Iris pigment epithelial cell (primary cell): ENCODE results near the gene USP31.
"Not testable (repeated sequence)": the region's sequence is repeated elsewhere in the genome, so short reads cannot be mapped to it uniquely, and the experiment has no call there.

Source experiments
- DNase-seq: peaks from one replicate; pipeline ENCODE4 v3.0.0-alpha.2; 2011; ENCODE audit warnings: low read depth

USP31 gene

GRCh38 chr16:23158114-23158513, 8.9 kb upstream of the USP31 start:
- no peak for DNase-seq

DNA sequence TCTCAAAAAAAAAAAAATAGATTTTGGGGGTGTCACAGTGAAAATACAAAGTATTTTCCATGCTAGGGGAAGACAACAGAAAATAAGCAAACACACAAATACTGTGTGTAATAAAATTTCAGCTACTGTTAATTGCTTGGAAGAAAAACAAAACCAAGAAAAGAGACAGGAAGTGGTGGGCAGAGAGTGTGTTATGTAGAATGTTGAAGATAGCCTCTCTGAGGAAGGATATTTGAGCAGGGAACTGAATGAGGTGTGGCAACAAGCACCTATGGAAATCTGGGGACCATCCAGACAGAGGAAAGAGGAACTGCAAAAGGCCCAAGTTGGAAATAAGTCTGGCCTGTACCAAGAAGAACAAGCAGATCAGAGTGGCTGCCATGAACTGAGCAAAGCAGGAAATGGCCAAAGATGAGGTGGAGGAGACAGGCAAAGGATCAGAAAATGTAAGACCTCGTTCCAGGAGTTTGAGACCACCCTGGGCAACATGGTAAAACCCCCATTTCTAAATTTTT, 7.8 kb upstream of the USP31 start:
- no peak for DNase-seq

- no peak for DNase-seq
Measured at GRCh38 chr16:23156110-23156509, 6.9 kb upstream of the USP31 start.

DNA sequence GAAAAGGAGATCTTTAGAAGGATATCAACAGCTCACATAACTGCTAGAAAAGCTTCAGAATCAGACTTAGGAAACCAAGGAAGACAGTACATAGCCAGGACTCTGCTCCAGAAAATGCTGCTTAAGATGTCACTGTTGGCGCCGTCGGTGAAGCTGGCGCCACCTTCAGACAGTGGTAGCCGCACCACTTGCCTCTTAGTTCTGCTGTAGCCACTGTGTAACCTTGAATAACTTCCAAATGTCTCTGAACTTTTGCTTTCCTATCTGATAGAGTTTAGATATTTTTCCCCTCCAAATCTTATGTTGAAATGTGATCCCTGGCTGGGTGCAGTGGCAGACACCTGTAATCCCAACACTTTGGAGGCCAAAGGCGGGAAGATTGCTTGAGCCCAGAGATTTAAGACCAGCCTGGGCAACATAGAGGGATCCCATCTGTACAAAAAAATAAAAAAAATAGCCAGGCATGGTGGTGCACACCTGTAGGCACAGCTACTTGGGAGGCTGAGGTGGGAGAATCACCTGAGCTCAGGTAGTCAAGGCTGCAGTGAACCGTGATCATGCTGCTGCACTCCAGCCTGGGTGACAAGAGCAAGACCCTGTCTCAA, 6.3 kb upstream of the USP31 start:
- peak; percentile 26 for DNase-seq

- DNase-seq = no peak
Measured at GRCh38 chr16:23152386-23153178, 3.3 kb upstream of the USP31 start.

DNA sequence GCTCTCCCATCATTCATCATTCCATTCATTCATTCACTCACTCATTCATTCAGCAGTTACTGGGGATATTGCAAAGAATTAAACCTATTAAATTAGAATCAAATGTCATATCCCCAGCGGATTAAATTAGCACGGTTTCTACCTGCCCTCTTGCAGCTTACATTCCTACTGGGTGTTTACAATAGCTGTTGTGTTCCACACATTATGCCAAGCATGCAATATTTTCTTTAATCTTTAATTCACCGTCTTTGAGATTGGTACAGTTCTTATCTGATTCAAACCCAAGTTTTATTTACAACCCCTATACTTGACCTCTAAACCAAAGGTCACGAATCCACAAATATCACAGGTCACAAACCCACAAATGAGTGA, 727 bp upstream of the USP31 start:
- DNase-seq = no peak

DNA sequence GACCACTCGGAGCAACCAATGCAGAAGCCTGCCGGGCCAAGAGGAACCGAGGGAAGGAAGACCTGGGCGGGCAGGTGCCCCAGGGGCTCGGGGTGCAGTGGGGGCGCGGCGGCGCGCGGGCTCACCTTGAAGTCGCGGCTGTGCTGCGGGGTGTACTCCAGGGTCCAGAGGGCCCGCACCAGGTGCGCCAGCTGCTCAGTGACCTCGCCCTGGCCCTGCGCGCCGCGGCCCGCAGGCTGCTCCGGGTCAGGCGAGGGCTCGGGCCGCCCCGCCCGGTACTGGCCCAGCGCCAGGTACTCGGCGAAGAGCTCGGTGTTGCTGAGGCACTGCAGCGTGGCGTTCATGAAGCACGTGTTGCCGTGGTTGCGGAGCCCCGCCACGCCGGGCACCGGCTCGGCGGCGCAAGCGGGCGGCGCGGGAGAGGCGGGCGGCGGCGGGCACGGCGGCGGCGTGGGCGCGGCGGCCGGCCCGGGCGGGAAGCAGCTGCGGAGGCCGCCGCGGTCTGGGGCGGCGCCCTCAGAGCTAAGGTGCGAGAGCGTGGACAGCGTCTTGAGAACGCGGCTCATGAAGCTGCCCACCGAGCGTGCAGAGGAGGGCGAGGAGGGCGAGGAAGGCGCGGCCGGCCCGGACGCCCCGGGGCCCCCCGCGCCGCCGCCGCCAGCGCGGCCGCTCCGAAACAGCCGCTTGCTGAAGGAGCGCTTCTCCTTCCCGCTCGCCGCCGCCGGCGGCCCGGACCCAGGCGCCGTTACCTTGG, 562 bp downstream of the USP31 start:
- DNase-seq = peak; percentile 53

GRCh38 chr16:23148166-23148512, 1.1 kb downstream of the USP31 start:
- no peak for DNase-seq

DNA sequence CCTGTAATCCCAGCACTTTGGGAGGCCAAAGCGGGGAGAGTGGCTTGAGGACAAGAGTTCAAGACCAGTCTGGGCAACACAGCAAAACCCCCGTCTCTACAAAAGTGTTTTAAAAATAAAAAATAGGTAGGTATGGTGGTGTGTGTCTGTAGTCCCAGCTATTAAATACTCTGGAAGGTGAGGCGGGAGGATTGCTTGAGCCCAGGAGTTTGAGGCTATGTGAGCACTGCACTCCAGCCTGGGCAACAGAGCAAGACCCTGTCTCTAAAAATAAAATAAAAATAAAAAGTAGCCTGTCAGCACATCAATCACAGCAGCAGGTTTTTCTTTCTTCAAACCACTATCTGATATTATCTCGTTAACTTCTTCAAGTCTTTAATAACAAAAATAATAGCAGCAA, 1.6 kb downstream of the USP31 start:
- DNase-seq = no peak

DNA sequence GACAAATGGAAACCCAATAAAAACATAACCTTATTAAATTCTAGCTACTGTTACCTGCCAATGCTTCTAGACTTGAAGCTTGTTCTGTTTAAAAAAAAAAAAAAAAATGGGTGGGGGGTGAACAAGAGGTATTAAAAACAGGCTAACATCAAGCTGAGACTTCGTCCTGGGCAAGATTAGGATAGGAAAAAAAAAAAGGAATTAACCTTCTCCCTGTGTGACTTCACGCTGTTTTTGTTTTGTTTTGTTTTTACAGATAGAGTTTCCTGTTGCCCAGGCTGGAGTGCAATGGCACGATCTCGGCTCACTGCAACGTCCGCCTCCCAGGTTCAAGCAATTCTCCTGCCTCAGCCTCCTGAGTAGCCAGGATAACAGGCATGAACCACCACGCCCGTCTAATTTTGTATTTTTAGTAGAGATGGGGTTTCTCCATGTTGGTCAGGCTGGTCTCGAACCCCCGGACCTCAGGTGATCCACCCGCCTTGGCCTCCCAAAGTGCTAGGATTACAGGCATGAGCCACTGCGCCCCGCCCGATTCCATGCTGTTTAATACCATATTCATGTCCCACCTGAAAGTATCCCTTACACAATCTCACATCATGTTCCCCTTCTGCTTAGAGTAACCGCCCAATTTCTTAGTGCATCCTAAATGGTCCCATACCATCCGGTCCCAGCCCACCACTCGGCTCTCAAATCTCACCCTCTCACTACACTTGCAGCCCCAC, 2.2 kb downstream of the USP31 start:
- no peak for DNase-seq

- DNase-seq = peak; percentile 82
Measured at GRCh38 chr16:23145608-23146007, 3.6 kb downstream of the USP31 start.

- DNase-seq = no peak
Measured at GRCh38 chr16:23145186-23145585, 4.1 kb downstream of the USP31 start.

DNA sequence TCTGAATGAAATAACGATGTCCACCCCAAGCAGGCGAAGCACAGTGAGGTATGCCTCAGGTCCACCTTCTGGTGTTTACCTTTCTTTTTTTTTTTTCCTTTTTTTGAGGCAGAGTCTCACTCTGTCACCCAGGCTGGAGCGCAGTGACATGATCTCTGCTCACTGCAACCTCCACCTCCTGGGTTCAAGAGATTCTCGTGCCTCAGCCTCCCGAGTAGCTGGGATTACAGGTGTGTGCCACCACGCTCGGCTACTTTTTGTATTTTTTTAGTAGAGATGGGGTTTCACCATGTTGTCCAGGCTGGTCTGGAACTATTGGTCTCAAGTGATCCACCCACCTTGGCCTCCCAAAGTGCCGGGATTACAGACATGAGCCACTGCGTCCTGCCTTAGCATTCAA, 4.9 kb downstream of the USP31 start:
- DNase-seq = not testable (repeated sequence)

DNA sequence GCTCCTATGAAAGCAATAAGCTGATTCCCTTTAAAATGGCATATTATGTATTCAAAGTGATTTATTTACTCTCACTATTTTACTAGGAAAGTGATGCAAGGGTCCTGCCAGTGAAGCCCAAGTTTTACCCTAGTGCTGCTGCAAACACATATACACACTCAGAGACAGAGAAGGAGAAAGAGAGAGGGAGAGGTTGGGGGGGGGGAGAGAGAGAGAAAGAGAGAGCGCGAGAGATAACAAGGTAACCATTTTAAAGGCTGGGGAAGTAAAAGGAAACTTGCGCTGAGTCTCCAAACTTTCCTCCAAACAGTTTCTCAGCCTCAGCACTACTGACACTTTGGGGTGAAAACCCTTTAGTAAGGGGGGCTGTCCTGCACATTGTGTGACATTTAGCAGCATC, 5.9 kb downstream of the USP31 start:
- DNase-seq = no peak

DNA sequence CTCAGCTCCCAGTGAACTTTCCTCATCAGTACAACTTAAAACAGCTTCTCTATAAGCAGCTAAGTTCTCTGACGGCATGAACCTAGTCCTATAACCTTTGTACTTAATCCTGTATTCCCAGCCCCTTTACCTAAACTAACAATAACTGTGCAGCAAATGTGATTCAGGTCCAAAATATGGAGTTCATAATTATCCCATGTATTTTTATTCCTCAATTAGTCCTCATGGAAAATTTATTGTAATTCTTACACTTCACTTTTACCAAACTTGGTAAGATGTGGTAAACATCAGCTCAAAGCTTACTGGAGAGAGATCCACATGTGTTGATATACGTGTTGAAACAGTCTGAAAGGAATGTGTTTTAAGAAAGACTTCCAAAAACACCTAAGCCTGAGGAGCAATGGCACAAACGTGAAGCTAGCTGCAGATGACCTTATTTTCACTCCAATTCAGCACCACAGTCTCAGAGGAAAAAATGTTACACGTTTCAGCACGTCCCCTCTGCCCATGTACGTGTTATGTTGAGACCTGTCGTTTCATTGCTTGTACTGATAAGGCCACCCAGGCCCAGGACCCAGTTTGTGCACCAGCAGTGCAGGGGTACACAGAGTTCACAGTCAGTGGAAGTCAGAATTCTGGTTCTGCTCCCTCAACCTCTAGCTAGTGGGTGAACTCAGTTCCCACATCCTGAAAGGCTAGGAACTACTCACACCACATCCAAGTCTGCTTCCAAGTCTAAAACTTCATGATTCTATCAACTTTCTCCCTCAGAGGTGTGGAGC, 7.1 kb downstream of the USP31 start:
- peak; percentile 40 for DNase-seq

DNA sequence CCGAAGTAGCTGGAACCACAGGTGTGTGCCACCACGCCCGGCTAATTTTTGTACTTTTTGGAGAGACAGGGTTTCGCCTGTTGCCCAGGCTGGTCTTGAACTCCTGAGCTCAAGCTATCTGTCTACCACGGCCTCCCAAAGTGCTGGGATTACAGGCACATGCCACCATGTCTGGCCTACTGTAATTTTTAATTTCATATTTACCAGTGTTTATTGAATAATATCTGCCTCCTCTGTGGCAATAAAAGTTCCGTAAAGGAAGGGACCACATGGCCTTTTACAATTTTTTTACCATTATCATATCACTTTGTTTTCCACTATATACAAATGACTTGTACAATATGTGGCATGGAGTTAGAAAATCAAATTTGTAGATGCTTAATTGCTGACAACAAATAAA, 7.8 kb downstream of the USP31 start:
- no peak for DNase-seq

- no peak for DNase-seq
Measured at GRCh38 chr16:23141033-23141432, 8.2 kb downstream of the USP31 start.

- DNase-seq = no peak
Measured at GRCh38 chr16:23140107-23140506, 9.1 kb downstream of the USP31 start.

- no peak for DNase-seq
Measured at GRCh38 chr16:23137818-23138217, 11.4 kb downstream of the USP31 start.

GRCh38 chr16:23137256-23137655, 12.0 kb downstream of the USP31 start:
- no peak for DNase-seq

- DNase-seq = peak; percentile 63
Measured at GRCh38 chr16:23134274-23134673, 15.0 kb downstream of the USP31 start.
